Right atrium auricular region (tissue), 2 donors: ENCODE results near the gene RFPL2. TPM values are rescaled to one million over a fixed set of nuclear protein-coding genes. Genes with fewer than 3 reads are reported as not detected.

Source experiments
- DNase-seq: peaks from one replicate; pipeline ENCODE4 v3.0.0-alpha.2; 2019; ENCODE audit warnings: low spot score
- H3K27ac ChIP-seq, 2 donors: fragments of 200-600 bp; sonication (generic); 1 replicate in 1 of 2; 2 replicates in 1 of 2; pipeline ENCODE4 v1.5.1; 2016 to 2019
- H3K27me3 ChIP-seq, 2 donors: fragments of 200-600 bp; sonication (generic); one replicate each; pipeline versions ENCODE4 v1.5.1 to v1.6.0; 2017 to 2019
- H3K36me3 ChIP-seq: fragments of 200-600 bp; sonication (generic); one replicate; pipeline ENCODE4 v1.5.1; 2016
- H3K4me1 ChIP-seq, 2 donors: fragments of 200-600 bp; sonication (generic); one replicate each; pipeline versions ENCODE4 v1.5.1 to v1.6.0; 2017 to 2019
- H3K4me3 ChIP-seq, 2 donors: fragments of 200-600 bp; sonication (generic); 1 replicate in 1 of 2; 2 replicates in 1 of 2; pipeline ENCODE4 v1.5.1; 2017 to 2019; ENCODE audit warnings: mild to moderate bottlenecking in 1 of 2, moderate library complexity in 1 of 2
- H3K9me3 ChIP-seq, 2 donors: fragments of 200-600 bp; sonication (generic); one replicate each; pipeline ENCODE4 v1.5.1; 2019
- CTCF ChIP-seq, 2 donors: fragments of 200-600 bp; sonication (generic); IDR thresholded peaks; one replicate each; pipeline ENCODE4 v1.5.1; 2019; ENCODE audit warnings: antibody characterized with exemption in 2 of 2
- total RNA-seq, 2 donors: library from RNA; depleted of rRNA; stranded (reverse); fragments of >200 nt; gene quantifications; one replicate each; pipeline ENCODE4 v1.1.0, GENCODE V29; 2016

RFPL2 gene
- total RNA-seq, 2 donors from 2014 or later, result not detected

- Histone ChIP-seq H3K4me1 (no peaks in the 10 kb centered on the region), H3K27ac (no peak overlapping the region), H3K27me3 (no peaks in the 10 kb centered on the region), H3K9me3 (no peaks in the 10 kb centered on the region), H3K4me3 (no peak overlapping the region), H3K36me3 (no peaks in the 10 kb centered on the region)
- no peak for DNase-seq
- no peak for TF ChIP-seq CTCF (IDR thresholded peaks at IDR 0.05)
Observed at GRCh38 chr22:32226326-32227104, 21.6 kb upstream of the RFPL2 start.

- no peaks in the 10 kb centered on the region for H3K36me3 ChIP-seq
- no peaks in the 10 kb centered on the region for H3K9me3 ChIP-seq
- TF ChIP-seq CTCF (IDR thresholded peaks at IDR 0.05), result no peak
- H3K4me3 ChIP-seq, result no peak overlapping the region
- no peaks in the 10 kb centered on the region for H3K27me3 ChIP-seq
- H3K27ac ChIP-seq, result no peak overlapping the region
- H3K4me1 ChIP-seq, result no peaks in the 10 kb centered on the region
- DNase-seq, result no peak
Observed at GRCh38 chr22:32222991-32223390, 18.1 kb upstream of the RFPL2 start.

DNA sequence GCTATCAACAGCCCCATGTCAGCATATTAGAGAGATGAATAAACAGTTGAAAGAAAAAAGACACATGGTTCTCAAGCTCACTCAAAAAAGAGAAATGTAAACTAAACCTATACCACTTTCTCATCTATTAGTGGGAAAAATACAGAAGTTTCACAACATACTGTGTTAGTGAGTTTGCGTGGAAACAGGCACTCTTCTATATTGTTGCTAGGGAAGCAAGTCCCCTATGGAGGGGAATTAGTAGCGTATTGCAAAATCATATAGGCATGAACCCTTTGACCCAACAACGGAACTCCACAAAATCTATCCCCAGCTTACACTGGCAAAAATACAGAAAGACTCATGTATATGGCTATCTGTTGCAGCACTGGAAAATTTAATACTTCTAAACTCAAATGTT, 14.2 kb upstream of the RFPL2 start:
- Histone ChIP-seq H3K27ac (no peak overlapping the region), H3K36me3 (no peaks in the 10 kb centered on the region), H3K4me3 (no peak overlapping the region), H3K4me1 (no peaks in the 10 kb centered on the region), H3K27me3 (no peaks in the 10 kb centered on the region), H3K9me3 (no peaks in the 10 kb centered on the region)
- no peak for TF ChIP-seq CTCF (IDR thresholded peaks at IDR 0.05)
- DNase-seq, result no peak

- TF ChIP-seq CTCF (IDR thresholded peaks at IDR 0.05), result no peak
- Histone ChIP-seq H3K9me3 (no peaks in the 10 kb centered on the region), H3K27ac (no peak overlapping the region), H3K27me3 (no peaks in the 10 kb centered on the region), H3K4me1 (no peaks in the 10 kb centered on the region), H3K36me3 (no peaks in the 10 kb centered on the region), H3K4me3 (no peak overlapping the region)
- DNase-seq, result no peak
Observed at GRCh38 chr22:32218470-32218869, 13.6 kb upstream of the RFPL2 start.

GRCh38 chr22:32217465-32217864, 12.6 kb upstream of the RFPL2 start:
- Histone ChIP-seq H3K4me3 (no peak overlapping the region), H3K27ac (no peak overlapping the region), H3K4me1 (no peaks in the 10 kb centered on the region), H3K9me3 (no peaks in the 10 kb centered on the region), H3K27me3 (no peaks in the 10 kb centered on the region), H3K36me3 (no peaks in the 10 kb centered on the region)
- TF ChIP-seq CTCF (IDR thresholded peaks at IDR 0.05), result no peak
- no peak for DNase-seq

GRCh38 chr22:32216911-32217310, 12.0 kb upstream of the RFPL2 start:
- Histone ChIP-seq H3K36me3 (no peaks in the 10 kb centered on the region), H3K9me3 (no peaks in the 10 kb centered on the region), H3K27me3 (no peaks in the 10 kb centered on the region), H3K4me1 (no peaks in the 10 kb centered on the region), H3K4me3 (no peak overlapping the region), H3K27ac (no peak overlapping the region)
- no peak for TF ChIP-seq CTCF (IDR thresholded peaks at IDR 0.05)
- no peak for DNase-seq
